Activated CD4-positive, alpha-beta T cell treated with anti-CD3 and anti-CD28 coated beads, Interleukin-2, amount 50 U/mL, for 16 hours (primary cell): ENCODE measurements around the gene PRR5.

Experiments
- DNase-seq: peaks from one replicate; pipeline ENCODE4 v3.0.0-alpha.2; 2020

Gene PRR5

DNA sequence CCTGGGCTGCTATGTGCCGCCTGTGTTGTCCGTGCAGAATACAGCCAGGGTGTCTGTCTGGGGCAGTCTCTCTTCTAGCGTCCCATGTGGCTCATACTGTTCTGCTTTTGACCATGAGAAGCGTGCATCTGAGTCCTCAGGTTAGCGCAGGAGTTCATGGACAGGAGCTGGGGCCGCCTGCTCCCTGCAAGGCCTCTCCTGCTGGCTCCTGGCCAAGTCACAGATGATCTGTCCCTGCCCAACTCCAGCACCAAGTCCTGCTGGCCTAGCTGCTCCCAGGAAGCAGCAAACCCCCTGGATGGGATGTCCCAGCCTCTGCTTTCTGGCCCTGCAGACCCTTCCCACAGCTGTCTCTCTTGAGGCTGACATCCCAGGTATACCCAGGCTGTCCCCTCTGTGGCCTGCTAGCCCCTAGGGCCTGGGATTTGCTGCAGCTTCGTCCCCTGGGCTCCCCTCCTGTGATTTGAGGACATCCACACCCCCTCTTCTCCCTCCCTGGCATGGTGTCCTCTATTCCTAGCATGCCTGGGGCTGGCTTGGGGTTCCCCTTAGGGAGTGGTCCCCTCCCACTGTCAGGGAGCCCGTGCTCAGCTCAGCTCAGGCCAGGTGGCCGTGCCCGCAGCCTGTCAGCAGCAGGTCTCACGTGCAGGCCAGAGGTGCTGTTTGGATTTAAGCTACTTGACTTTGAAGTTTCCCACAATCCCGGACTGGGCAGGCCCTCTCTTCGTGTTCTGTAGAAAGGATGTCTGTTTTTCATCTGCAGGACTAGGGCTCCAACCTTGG lies 17.8 kb downstream of the PRR5 start:
- DNase-seq = no peak

DNA sequence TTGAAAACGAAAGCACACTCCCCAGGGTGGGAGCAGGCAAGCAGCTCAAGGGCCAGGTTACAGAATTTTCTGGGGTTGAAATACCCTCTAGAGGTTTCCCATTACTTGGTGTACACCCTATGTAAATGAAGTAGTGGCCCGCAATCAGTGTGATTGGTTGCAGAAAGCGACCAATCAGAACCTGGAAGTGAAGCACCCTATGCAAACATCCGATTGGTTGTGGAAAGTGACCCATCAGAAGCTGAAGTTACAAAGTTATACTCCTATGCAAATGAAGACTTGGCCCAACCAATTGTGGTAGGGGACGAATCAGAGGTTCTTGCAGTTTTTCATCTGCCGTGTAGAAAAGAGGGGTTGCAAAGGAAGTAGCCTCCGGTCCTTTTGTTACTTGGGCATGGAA lies 19.2 kb downstream of the PRR5 start:
- no peak for DNase-seq

DNA sequence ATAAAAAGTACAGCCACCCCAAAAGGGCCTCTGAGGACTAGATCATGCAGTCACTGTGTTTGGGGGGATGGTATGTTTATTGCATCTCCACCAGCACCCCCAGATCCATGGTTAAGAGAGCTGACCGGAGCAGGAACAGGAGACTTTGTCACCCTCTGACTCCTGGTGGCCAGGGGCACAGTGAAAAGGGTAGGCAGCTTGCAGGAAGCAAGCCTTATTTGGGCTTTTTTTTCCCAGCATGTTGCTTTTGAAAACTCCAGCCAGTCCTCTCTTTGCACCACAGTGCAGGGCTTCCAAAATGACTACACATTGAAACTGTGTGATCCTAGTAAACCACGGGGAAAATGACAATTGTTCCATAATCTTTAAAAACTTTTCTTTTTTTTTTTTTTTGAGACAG lies 20.6 kb downstream of the PRR5 start:
- DNase-seq = no peak

DNA sequence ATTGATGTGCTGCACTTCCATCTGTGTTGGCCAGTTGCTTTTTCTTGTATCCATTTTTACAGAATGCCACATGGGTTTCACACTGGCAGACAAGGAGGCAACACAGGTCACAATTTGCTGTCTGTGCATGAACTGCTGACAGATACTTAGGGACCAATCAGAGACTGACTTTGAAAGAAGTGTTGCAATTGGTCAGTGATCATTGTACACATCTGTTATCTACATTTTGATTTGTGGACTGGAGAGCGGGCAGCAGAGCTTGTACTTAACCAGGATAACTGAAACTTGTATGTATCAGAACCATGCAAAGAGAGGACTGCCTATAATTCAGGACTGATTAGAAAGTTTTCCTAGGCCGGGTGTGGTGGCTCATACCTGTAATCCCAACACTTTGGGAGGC lies 21.8 kb downstream of the PRR5 start:
- peak; percentile 20 for DNase-seq

DNA sequence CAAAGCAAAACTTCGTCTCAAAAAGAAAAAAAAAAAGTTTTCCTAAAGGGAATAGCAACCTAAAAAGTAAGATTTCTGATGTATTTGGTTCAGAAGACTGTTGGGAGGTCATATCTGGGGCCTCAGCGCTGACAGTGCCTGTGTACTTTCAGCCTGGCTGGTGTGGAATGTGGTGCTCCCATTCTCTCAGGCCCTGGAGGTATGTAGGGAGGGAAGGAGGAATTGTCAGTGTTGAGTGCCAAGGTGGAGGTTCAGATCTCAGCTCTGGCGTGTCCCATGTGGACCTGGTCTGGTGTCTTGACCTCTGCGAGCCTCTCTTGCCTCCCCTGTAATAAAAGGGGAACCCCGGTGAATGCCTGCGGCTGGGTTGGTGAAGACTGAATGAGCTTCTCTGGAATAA lies 22.4 kb downstream of the PRR5 start:
- no peak for DNase-seq

DNA sequence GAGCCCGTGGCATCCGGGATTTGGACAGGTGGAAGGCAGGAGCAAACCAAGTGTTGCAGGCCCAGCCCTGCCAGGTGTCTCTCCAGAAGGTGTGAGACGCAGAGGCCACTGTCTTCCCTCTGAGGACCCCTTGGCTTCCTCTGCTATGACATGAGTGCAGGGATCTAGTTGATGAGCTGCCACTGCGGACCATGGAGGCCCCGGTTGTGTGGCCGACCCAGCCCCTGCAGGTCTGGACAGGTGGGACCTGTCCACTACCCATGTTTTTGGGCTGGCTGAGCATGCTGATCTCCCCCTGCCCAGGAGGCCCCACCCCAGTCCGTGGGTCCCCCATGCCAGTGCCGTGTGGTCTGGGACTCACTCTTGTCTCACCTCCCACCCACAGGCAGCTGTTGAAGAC lies 22.9 kb downstream of the PRR5 start:
- DNase-seq = no peak

DNA sequence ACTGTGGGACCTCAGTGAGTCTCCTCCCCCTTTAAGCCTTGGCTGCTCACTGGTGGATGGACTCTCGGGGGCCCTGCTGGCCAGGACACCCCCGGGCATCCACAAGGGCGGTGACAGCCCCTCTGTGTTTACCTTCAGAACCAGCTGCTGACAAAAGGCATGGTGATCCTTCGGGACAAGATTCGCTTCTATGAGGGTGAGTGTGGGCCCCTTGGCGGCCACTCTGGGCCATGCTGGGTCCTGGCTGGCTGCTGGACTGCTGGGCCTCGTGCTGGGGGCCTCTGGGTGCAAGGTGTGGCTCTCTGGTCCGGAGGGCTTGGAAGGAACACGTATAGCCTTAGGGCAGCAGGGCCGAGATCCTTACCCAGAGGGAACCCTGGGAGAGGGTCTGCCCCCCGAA lies 24.4 kb downstream of the PRR5 start:
- no peak for DNase-seq

DNA sequence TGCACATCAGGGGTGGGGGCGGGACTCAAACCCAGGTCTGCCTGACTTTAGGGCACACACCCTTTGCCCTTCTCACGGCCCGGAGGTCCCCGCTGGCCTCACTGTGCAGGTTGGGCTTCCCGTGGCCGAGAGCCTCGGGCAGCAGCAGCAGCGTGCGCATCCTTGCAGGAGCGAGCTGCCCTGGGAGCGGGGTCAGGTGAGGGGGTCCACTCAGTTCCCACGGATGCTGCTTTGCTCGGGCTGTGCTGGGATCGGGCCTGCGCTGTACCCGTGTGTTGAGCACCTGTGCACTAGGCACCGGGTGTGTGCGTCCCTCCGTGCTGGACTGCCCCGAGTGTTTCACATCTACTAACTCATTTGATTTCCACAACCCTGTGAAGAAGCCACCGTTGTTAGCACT lies 25.1 kb downstream of the PRR5 start:
- DNase-seq = no peak

DNA sequence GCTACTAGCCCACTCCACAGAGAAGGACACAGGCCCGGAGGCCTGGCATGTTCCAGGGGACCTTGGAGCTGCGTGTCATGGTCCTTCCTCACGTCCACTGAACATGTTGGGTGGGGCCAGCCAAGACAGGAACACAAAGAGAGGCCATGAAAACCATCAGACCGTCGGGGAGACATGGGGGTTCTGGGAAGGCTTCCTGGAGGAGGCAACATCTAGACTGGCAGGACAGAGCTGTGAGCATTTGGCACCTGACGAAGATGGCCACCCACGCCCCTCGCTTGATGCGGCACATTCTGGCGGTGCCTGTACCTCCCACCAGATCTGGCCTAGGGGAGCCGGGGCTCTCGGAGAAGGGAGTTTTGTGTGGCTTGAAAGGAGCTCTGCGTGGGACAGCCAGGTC lies 25.7 kb downstream of the PRR5 start:
- no peak for DNase-seq

DNA sequence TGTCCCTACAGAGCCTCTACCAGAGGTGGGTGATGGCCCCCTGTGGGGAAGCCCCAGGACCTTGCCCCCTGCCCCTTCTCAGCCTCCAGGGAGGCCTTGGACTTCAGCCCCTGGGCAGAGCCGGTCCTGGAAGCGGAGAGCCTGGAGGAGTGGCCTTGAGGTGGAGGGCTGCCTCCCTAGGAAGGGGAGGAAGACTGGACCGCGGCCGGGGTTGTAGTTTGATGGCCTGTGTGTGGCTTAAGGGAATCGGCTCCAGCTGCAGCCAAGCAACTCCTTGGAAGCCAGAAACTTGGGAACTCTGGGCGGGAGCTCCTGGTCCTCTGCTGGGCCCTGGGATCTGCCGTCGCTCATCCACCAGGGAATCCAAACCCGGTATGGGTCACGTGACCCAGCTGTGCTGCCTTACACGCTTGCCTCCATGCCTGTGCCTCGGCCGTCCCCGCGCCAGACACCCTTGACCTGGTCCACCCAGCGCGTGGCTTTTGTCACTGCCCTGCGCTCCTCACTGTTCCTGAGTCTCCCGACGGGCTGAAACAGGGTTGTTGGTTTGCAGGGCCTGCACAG lies 26.8 kb downstream of the PRR5 start:
- no peak for DNase-seq

DNA sequence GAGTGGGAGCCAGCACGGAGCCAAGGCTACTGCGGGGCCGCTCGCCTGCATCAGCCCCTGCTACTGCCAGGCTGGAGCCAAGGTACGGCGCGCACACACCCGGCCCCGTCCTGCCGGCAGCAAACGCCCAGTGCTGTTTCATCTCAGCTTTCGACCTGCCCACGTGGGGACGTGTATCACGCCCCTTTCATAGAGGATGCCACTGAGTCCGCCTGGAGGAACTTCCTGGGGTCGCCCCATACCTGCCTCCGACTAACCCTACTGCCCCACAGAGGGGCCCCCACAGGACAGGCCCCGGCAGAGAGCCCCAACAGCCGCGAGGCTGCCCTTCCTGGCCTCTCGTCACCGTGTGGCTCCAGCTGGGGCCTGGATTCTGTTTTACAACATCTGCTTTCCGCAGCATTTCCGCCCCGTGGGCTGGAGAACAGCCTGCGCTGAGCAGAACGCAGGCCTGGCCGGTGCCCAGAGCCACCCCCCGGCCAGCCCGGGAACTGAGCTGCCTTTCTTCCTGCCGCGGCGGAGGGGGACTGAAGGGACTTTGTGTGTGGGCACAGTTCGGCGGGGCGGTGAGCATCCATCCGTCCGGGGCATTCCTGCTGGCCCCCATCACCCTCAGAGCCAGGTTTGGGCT lies 27.5 kb downstream of the PRR5 start:
- no peak for DNase-seq

DNA sequence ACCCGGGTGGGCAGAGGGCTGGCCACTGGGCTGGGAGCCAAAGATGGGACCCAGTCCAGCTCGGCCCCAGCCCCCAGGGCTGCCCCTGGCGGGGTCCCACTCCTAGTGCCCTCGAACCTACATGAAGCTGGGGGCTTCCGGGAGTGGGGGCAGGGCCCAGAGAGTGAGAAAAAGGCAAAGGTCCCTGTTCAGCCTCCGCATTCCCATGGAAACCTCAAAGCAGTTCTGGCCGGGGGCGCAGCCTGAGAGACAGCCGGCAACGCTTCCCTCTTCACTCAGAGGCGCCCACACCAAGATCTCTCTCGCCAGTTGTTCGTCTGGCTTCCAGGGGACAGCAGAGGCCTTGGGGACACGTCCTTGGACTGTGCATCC lies 28.0 kb downstream of the PRR5 start:
- no peak for DNase-seq

DNA sequence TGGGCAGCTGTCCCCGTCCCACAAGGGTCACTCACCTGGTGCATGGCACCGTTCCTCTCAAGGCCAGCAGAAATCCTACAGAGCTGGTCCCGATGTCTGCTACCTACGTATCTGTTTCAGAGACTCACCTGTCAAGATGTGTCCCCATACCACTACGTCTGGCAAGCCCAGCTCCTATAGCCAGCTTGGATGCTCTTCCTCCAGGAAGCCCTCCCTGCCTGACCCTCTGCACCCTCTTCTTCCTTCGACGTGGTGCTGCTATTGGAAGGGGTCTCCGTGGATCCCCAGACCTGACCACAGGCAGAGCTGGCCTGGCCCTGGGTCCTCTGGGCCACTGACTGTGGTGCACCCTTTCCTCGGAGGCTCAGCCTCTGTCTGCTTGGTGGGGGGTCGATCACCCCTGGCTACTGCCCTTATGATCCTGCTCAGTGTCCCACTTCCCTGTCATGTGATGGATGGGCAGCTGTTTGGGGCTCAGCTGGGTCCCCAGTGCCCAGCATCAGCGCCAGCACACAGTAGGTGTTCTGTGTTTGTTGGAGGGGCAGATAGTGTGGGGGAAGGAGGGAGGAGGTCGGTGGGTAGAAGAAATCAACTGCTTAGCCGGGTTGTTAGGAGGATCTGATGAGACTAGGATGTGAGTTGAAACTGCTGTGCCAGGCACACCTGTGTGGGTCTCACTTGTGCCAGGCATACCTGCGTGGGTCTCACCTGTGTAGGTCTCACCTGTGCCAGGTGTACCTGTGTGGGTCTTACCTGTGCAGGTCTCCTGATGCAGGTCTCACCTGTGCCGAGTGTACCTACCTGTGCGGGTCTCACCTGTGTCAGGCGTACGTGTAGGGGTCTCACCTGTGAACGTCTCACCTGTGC lies 28.7 kb downstream of the PRR5 start:
- DNase-seq = no peak

DNA sequence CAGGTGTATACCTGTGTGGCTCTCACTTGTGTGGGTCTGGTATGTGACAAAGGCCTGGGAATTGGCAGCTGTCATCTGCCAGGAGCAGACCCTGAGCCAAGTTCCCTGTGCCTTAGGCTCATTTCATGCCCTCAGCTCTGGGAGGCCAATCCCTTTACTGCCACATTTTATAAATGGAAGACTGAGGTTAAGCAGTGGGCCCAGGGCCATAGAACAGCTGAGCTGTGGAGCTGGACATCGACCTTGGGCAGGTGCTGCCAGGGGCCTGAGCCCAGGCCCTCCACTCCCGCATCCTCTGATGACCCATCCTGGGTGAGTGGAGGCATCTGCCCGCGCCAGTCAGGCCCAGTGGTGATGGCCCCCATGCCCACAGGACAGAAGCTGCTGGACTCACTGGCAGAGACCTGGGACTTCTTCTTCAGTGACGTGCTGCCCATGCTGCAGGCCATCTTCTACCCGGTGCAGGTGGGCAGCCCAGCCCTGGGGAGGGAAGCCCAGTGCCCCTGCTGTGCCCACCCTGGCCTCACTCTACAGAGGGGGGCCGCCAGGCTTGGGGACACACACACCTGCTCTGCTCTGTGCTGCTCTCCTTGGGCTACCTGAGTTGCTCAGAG lies 29.5 kb downstream of the PRR5 start:
- no peak for DNase-seq

DNA sequence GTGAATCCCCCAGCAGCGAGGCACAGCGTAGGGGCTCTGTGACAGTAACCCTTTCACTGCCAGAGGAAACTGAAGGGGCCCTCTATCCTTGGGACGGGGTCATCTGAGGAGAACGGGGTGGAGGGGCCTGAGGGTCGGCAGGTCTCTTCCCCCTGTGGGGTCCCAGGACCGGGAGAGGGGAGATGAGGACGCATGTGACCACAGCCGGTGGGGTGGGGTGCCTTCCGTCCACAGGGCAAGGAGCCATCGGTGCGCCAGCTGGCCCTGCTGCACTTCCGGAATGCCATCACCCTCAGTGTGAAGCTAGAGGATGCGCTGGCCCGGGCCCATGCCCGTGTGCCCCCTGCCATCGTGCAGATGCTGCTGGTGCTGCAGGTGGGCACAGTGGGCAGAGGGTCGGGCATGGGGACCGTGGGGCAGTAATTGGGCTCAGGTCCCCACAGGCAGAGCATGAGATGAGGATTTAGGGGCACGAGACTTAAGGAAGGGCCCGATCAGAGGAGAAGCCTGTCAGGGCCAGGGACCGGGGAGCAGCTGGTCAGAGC lies 30.1 kb downstream of the PRR5 start:
- no peak for DNase-seq

DNA sequence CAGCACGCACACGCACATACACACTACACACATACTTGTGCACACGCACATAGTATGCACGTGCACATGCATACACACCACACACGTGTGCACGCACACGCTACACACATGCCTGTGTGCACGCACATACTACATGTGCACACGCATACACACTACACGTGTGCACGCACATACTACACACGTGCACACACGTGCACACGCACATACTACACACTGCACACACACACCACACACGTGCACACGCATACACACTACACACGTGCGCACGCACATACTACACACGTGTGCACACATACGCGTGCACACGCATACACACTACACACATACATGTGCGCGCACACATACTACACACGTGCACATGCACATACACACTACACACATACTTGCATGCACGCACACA lies 30.7 kb downstream of the PRR5 start:
- no peak for DNase-seq

DNA sequence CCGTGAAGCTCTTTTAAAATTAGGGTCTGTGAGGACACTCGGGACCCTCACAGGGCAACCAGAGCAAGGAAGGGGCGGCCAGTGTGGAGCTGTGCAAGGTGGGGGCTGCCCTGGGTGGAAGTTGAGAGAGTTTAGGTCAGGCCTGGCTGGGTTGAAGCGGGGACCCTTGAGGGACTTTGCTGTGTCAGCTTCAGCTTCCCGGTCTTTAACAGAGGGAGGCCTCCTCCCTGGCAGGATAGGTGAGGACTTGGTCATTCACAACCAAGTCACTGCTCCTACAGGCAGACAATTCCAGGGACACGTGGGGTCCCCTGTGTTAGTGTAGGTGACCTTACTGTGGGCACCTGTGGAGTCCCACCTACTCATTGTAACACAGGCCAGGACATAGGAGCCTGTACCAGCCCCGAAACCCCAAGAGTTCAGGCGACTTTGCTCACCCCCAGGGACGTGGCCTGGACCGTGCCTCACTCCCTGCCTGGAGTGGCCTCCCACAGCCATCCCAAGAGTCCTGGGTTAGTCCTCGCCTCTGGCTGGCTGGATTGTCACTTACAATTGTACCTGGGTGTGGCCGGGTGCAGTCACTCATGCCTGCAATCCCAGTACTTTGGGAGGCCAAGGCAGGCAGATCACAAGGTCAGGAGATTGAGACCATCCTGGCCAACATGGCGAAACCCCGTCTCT lies 31.6 kb downstream of the PRR5 start:
- DNase-seq = no peak

DNA sequence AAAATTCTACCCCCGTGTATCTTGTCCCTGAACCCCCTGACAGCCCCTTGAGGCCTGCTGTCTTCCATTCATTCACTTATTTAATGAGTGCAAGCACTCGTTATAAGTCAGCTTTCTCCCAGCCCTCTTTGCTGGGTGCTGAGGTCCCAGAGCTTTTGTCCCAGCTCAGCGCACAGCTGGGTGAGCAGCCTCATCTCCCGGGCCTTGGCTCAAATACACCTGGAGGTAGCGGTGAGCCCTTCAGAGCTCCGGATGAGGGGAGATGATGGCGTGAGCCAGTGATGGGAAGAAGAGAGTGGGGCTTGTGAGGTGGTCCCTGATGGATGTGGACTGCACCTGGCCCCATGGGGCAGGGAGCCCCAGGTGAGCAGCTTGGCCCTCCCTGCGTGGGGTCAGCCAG lies 32.3 kb downstream of the PRR5 start:
- DNase-seq = no peak

DNA sequence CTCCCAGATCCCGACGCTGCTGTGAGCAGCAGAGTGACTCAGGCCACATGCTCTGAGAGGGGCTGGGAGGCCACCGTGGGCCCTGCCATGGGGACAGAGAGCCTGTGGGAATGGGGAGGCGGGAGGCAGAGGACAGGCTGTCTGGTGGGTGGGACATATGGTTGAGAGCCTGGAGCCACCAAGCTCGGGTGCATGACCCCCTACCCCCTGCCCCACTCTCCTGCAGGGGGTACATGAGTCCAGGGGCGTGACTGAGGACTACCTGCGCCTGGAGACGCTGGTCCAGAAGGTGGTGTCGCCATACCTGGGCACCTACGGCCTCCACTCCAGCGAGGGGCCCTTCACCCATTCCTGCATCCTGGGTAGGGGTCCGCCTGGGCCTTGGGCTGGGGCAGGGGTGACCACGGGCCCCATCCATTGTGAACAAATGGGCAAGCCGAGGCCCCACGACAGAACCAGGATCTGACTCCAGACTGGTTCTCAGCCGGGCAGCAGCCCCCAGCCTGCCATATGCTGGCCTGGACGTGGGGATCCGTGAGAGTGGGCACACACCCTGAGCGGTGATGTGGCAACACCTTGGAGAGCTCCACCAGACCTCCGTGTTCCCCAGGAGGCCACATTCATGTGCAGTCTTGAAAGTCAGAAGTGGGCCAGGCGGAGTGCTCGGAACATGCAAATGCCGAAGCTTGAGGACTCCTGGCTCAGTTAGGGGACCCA lies 33.0 kb downstream of the PRR5 start:
- DNase-seq = no peak

DNA sequence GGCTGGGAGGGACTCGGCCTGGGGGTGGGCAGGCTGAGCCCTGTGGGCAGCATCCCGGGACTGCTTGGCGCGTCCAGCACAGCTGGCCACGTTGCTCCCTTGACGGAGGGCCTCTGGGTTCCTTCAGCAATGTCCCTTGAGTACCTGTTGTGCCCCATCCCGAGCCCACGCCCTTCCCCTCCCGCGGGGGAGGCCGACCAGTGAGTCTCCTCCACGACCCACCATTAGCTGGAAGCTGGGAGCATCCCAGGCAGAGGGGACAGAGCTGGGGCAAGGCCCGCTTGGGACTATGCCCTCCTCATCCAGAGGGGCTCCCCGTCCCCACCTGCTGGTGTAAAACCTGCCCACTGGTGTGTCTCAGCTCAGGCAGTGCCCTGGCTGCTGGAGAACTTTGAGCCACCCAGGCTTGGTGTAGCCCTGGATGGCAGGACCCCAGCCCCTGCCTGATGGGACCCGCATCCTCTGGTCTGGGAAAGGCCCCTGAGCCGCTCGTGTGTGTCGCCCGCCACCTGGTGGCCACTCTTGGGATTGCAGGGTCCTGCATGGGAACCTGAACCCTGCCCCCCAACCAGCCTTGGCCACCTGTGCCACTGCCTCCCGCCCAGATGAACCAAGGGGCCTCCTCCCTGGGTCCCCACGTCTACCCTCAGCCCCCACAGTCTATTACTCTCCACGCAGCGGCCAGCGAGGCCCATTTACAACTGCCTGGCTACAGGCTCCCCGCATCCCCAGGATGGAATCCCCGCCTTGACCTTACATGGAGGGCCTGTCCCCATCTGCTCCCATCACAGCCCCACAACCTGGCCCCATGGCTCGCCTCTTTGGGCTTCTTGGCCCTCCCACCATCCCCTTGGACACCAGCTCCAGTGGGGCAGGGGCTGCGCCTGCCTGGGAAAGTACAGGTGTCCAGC lies 33.8 kb downstream of the PRR5 start:
- DNase-seq = peak; percentile 78
